ENCODE measurements around the gene TBL1X.

TBL1X gene

GRCh38 chrX:9528498-9528897 lies 63.6 kb downstream of the TBL1X start:
- DNase-seq (ENCODE audit: low read depth), result no peak
- TF ChIP-seq CTCF (IDR thresholded peaks at IDR 0.05; ENCODE audit: low read depth, low read length, missing control alignments), result no peak
- H3K4me3 ChIP-seq (ENCODE audit: low read depth, low read length), result no peak overlapping the region
- in situ Hi-C loops (cut with HindIII; ENCODE audit: low sequenced_read_pairs), result no loop called here

GRCh38 chrX:9529223-9529622 lies 64.4 kb downstream of the TBL1X start:
- no peak for TF ChIP-seq CTCF (IDR thresholded peaks at IDR 0.05; ENCODE audit: low read depth, low read length, missing control alignments)
- in situ Hi-C loops (cut with HindIII; ENCODE audit: low sequenced_read_pairs), result no loop called here
- no peak for DNase-seq (ENCODE audit: low read depth)
- H3K4me3 ChIP-seq (ENCODE audit: low read depth, low read length), result no peak overlapping the region

GRCh38 chrX:9530848-9531274 lies 66.0 kb downstream of the TBL1X start:
- peak; percentile 47 for DNase-seq (ENCODE audit: low read depth)
- H3K4me3 ChIP-seq (ENCODE audit: low read depth, low read length), result no peak overlapping the region
- no peak for TF ChIP-seq CTCF (IDR thresholded peaks at IDR 0.05; ENCODE audit: low read depth, low read length, missing control alignments)
- in situ Hi-C loops (cut with HindIII; ENCODE audit: low sequenced_read_pairs), result no loop called here

GRCh38 chrX:9532349-9532748 lies 67.5 kb downstream of the TBL1X start:
- no peak overlapping the region for H3K4me3 ChIP-seq (ENCODE audit: low read depth, low read length)
- no peak for TF ChIP-seq CTCF (IDR thresholded peaks at IDR 0.05; ENCODE audit: low read depth, low read length, missing control alignments)
- in situ Hi-C loops (cut with HindIII; ENCODE audit: low sequenced_read_pairs), result no loop called here
- no peak for DNase-seq (ENCODE audit: low read depth)

GRCh38 chrX:9533611-9534010 lies 68.8 kb downstream of the TBL1X start:
- DNase-seq (ENCODE audit: low read depth), result no peak
- TF ChIP-seq CTCF (IDR thresholded peaks at IDR 0.05; ENCODE audit: low read depth, low read length, missing control alignments), result no peak
- in situ Hi-C loops (cut with HindIII; ENCODE audit: low sequenced_read_pairs), result no loop called here
- no peak overlapping the region for H3K4me3 ChIP-seq (ENCODE audit: low read depth, low read length)

- in situ Hi-C loops (cut with HindIII; ENCODE audit: low sequenced_read_pairs), result no loop called here
Observed at GRCh38 chrX:9534686-9535085, 69.8 kb downstream of the TBL1X start.

More at GRCh38 chrX:9534686-9535085, 69.8 kb downstream of the TBL1X start:
- no peak overlapping the region for H3K4me3 ChIP-seq (ENCODE audit: low read depth, low read length)
- no peak for TF ChIP-seq CTCF (IDR thresholded peaks at IDR 0.05; ENCODE audit: low read depth, low read length, missing control alignments)
- peak; percentile 27 for DNase-seq (ENCODE audit: low read depth)

Measured in astrocyte of the cerebellum (primary cell).